Astrocyte of the cerebellum (primary cell): Measurements from ENCODE around the gene SMIM32.

ENCODE experiments used
- DNase-seq: peaks from one replicate; pipeline ENCODE4 v3.0.0-alpha.2; 2011; ENCODE audit warnings: low read depth
- H3K4me3 ChIP-seq: 2 replicates; pipeline ENCODE4 v1.5.1; 2011; ENCODE audit warnings: mild to moderate bottlenecking, low read depth, low read length, moderate library complexity
- in situ Hi-C: cut with HindIII; loops from 2 replicates; pipeline ENCODE4 v1.10.0; 2017; ENCODE audit warnings: low sequenced_read_pairs
- TF ChIP-seq, protein P1 (sequence below): IDR thresholded peaks from 2 replicates; pipeline ENCODE4 v1.5.1; 2012; ENCODE audit warnings: low read length, low read depth, moderate library complexity, mild to moderate bottlenecking; ENCODE audit errors: missing control alignments

SMIM32 gene

DNA sequence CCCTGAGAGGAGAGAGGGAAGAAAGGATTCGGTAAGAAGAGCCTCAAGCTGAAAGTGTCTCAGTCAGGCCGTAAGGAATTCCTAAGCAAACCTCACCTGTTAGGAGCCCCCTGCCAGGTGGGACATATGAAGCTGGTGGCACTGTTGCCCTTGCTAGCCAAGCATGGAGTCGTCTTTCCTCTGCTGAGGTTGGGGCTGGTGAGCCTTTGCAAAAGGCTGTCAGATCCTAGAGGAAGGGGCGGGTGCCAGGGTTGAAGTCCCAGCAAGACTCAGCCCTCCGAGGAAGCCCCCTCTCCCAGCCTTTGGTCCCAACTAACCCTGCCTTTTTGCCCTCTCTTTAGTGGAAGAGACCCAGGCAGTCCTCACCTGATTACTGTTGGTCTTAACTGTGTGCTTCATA, 5.5 kb upstream of the SMIM32 start:
- H3K4me3 ChIP-seq = no peak overlapping the region
- in situ Hi-C loops = no loop called here
- TF ChIP-seq, protein P1, sequence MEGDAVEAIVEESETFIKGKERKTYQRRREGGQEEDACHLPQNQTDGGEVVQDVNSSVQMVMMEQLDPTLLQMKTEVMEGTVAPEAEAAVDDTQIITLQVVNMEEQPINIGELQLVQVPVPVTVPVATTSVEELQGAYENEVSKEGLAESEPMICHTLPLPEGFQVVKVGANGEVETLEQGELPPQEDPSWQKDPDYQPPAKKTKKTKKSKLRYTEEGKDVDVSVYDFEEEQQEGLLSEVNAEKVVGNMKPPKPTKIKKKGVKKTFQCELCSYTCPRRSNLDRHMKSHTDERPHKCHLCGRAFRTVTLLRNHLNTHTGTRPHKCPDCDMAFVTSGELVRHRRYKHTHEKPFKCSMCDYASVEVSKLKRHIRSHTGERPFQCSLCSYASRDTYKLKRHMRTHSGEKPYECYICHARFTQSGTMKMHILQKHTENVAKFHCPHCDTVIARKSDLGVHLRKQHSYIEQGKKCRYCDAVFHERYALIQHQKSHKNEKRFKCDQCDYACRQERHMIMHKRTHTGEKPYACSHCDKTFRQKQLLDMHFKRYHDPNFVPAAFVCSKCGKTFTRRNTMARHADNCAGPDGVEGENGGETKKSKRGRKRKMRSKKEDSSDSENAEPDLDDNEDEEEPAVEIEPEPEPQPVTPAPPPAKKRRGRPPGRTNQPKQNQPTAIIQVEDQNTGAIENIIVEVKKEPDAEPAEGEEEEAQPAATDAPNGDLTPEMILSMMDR = no peak
- no peak for DNase-seq

DNA sequence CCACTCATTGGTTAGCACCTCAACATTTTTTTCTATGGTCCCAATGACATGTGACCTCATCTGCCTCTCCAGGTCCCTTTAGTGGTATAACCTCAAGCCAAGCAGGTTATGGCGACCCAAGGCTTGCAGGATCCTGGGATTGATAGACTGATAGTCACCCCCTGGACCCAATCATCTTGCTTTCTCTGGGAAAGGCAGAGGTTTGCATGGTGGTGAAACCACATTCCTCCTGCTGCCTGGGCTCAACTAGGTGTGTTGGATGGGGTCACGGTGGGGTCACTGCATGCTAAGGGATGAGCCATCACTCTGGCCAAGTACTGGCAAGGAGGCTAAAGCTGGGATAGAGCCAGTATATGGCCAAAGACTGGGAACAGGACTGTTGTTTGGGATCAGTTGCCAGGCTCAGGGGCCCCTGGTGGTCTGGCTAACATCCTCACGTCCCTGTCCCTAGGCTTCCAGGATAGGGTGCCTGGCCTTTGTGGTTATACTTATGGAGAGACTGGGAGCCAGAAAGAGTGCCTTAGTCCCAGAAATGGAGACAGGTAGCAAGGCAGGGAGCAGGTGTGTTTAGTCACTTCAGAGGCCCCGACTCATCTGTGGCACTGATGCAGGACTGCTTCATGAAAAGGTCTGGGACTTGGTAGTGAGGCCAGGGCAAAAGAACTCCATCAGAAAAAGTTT, 4.6 kb upstream of the SMIM32 start:
- in situ Hi-C loops = no loop called here
- no peak for DNase-seq
- H3K4me3 ChIP-seq = no peak overlapping the region
- TF ChIP-seq, protein P1 = no peak

DNA sequence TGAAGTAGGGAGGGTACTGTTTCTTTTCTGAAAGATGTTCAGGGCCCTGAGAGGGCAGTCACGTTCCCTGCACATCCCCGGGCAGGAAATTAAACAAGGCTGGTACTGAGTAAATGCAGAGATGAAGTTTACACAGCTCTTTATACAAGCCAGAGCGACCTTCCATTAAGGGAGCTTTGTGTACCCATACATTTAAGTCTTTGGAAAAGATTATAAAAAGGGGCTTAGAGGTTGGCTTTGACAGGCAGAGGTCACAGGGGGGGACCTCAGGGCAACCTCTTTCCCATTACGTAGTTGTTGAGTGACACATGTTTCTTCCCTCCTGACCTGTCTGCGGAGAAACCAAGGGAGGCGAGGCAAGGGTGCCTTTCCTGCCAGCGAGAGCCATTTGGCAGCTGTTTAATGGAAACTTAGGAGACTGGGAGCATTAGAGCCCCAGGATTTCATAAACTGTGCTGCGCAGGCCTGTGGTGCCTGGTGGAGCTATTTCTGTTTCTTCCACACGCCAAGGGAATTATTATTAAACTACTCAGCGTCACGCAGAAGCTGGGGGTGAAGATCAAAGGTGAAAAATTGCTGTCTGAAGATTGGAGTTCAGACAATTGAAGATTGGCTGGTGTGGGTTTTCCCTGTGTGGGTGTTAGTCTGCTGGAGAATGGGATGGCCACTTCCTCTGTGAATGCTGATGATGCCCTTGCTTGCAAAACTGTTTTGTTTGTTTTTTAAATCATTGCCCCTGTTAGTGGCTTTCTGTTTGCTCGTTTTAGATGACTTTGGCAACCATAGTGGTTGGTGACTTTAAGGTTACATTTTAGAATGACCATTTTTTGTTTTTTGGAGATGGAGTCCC, 3.2 kb upstream of the SMIM32 start:
- TF ChIP-seq, protein P1 = no peak
- H3K4me3 ChIP-seq = no peak overlapping the region
- DNase-seq = no peak
- in situ Hi-C loops = no loop called here

DNA sequence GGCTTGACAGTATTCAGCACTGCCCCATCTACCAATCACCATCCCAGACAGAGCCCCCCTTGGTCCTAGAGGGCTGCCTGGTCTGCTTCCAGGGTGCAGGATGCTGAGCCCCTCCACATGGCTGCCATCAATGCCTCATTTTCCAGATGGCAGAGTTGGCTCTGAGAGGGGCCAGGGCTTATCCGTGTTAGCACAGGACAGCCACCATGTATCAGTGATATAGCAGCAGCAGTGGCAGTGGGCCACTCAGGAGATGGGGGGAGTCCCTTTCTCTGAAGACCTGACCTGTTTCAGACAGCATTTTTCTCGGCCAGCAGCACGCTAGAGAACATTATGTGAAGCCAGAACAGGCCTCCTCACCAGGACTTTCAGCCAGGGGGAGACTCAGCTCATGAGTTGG, 1.6 kb upstream of the SMIM32 start:
- in situ Hi-C loops = no loop called here
- TF ChIP-seq, protein P1 = no peak
- no peak for DNase-seq
- H3K4me3 ChIP-seq = no peak overlapping the region

DNA sequence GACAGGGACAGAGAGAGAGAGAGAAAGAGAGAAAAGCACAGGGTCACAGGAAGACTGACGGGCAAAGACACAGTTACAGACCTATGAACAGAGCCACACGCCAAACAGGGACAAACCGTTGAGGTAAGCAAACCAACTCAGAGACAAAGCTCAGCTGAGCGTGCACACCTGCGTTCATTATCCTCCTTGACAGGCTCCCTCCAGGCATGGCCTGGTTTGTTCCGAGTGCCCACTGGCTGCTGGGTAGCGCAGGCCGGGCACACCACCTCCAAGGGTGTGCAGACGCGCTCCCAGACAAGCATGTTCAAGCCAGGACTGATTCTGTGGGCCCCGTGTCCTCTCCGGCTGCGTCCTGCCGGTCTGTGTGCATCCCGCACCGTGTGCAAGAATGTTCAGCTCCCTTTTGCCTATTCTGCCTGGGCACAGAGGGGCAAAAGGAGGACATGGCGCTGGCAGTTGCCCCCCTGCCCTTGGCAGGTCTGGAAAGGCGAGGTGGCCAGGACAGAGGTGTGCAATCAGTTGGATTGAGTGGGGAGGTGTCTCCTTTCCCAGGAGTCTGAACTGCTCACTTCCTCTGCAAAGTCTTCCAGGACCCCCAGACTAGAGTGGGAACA, 467 bp upstream of the SMIM32 start:
- DNase-seq = no peak
- in situ Hi-C loops = no loop called here
- H3K4me3 ChIP-seq = peak overlapping the region; percentile 33
- TF ChIP-seq, protein P1 = no peak

DNA sequence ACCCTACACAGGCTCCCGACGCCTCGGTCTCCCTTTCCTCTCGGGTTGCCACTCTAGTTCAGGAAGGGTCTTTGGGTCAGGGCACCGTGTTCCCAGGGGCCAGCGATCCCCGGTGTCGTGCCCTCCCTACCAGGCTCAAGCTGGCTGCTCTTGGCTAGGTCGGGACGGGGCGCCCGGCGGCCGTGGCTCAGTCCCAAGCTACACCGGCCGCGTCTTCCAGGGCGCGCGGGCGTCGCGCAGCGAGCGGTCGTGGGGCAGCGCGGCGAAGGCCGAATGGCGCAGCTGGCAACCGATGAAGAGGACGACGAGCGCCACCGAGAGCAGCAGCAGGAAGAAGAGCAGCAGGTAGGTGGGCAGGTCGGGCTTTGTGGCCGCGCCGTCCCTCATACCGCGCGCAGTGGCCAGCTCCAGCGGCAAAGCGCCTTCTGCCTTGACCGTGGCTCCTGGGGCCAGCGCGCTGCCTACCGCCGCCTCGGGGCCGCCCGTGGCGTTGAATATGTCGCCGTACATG, 892 bp downstream of the SMIM32 start:
- no peak for DNase-seq
- peak overlapping the region; percentile 33 for H3K4me3 ChIP-seq
- in situ Hi-C loops = no loop called here
- TF ChIP-seq, protein P1 = no peak
